ENCODE results near the gene MGME1.
"Not testable (repeated sequence)": the region's sequence is repeated elsewhere in the genome, so short reads cannot be mapped to it uniquely, and the experiment has no call there.

The MGME1 gene

DNA sequence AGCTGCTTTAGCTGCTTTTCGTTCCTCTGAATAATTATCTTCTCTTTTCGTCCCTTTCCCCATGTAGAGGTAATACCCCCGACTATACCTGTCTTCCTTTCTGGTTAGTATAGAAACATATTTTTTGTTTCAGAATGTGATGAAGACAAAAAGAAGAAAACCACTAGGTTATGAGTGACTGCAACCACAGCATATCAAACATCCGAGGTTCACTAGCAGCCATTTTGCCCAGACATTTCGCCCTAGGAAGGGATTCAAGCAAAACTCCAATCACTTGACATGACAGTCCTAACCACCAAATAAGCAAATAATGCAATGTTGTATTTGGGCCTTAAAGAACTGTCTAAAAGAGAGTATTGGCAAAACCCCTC lies 9.6 kb upstream of the MGME1 start:
- no peak for DNase-seq (ENCODE audit: low read depth in 2 of 2)

DNA sequence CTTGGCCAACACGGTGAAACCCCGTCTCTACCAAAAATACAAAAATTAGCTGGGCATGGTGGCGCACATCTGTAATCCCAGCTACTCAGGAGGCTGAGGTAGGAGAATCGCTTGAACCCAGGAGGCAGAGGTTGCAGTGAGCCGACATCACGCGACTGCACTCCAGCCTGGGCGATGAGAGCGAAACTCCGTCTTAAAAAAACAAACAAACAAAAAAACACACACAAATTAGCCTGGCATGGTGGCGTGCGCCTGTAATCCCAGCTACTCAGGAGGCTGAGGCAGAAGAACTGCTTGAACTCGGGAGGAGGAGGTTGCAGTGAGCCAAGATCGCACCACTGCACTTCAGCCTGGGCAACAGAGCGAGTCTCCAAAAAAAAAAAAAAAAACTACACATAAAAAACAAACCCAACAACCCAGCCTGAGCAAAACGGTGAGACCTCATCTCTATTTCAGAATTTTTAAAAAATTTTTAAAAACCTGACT lies 8.4 kb upstream of the MGME1 start:
- not testable (repeated sequence) for DNase-seq (ENCODE audit: low read depth in 2 of 2)

DNA sequence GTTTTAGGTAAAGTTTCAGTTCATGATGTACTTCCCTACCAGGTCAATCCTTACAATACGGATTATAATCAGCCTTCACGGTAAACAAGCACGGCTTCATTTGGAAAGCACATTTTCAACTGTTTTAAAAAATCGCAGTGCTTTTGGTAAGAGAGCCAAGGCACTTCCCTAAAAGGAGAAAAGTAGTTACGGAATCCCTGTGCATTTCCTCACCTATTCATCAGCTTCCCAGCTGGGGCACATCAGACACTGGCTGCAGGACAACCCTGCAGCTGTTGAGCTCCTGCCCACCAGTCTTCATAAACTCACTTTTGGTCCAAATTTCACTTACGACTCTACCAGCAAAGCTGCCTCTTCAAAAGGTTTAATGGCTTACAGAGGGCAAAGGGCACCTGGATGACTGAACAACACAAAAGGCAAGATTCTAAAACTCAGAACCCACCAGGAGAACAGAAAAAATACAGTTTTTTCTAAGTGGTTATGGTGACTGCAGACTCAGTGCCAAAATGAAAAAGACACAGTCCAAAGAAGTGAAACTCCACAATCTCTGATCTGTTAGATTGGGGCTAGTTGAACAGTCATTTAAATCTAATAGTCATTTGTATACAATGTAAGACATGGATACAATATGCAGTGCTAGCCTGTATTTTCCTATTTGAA lies 7.8 kb upstream of the MGME1 start:
- no peak for DNase-seq (ENCODE audit: low read depth in 2 of 2)

DNA sequence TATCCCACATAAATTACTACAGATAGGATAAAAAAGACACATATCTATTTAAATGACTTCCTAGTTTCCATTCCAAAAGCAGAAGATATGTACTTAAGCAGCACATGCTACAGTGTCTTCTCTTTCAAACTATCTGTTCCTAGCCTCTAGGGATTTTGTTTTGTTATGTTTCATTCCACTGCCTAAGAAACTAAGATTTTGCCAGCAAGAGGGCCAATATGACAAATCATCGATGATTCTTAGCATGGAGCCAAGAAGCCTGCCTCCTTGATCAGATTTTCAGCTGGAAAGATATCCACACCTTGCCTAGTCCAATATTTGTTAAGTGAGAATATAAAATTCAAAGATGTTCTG lies 7.3 kb upstream of the MGME1 start:
- no peak for DNase-seq (ENCODE audit: low read depth in 2 of 2)

DNA sequence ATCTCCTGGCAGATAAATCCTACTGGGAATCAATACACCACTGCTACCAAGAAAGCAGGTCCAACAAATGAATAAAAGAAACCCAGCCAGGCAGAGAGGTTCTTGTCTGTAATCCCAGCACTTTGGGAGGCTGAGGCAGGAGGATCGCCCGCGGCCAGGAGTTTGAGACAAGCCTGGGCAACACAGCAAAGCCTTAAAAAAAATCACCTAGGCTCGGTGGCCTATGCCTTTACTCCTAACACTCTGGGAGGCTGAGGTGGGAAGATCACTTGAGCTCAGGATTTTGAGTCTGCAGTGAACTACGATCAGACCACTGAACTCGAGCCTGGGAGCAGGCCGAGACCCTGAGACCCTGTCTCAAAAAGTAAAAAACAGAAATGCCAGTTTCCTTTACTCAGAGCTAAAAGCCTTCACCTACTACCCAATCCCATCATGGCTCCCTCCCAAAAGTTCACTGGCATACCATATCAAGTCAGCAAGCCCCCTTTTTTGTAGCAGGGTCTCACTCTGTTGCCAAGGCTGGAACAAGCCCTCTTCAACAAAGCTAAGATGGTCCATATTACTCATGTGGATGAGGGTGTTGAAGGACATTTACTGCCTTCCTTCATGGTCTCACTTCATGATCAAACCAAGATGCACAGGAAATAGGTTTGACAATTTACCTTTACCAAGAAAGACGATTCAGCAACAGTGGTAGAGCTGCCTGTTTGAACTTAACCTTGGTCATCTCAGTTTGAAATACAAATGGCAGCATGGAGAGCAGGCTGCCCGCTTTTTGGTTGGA lies 5.5 kb upstream of the MGME1 start:
- no peak for DNase-seq (ENCODE audit: low read depth in 2 of 2)

DNA sequence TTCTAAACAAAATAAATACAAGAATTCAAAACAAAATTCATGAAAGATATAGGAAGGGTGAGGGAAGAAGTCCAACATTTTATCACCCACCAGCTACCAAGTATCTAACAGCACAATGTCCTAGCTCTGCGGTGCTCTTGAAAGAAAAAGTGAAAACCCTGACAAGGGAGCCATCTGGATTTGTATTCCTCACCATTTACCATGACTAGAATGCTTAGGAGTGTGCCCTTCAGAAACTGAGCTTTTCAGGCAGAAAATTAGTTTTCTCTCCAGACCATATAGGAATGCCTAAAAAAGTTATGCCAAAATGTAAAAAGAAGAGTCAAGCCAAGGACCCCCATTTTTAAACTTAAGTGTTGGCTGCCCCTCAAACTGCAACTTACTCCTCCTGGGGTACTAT lies 4.7 kb upstream of the MGME1 start:
- DNase-seq (ENCODE audit: low read depth in 2 of 2), result no peak

DNA sequence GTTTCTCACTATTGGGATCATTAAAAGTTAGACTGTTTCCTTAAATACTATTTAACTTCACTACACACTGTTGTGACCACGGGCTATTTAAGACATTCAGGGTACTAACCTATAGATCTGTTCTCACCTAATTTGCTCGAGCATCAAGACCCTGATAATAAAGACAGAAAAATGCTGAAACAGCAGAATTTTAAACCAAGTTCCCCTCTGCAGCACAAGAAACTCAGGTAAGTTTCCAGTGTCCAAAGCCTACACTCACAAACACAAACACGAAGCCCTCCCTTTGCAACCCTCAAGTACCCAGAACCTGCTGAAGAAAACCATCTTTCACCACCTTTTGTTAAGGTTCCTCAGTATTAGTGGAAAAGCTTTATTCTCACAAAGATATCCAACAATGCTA lies 4.2 kb upstream of the MGME1 start:
- DNase-seq (ENCODE audit: low read depth in 2 of 2), result no peak

DNA sequence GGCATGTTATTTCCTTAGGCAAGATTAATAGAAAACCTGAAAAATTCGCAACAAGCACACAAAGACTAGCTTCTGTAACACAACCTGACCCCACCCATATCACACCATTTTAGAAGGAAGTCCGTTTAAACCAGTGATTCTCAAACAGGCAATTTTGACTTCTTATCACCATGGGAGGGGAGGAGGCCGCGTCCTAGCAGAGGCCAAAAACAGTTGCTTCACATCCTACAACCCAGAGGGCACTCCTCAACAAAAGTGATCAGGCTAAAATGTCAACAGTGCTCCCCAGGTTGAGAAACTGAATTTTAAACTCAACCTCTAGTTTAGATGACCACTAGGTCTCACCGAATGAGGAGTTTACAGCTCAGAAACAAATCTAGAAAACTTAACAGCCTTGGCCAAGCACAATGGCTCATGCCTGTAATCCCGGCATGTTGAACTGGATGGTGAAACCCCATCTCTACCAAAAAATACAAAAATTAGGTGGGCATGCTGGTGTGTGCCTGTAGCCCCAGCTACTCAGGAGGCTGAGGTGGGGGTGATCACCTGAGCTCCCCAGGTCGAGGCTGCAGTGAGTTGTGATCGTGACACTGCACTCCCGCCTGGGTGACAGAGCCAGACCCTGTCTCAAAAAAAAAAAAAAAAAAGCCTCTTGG lies 3.6 kb upstream of the MGME1 start:
- DNase-seq (ENCODE audit: low read depth in 2 of 2), result no peak

DNA sequence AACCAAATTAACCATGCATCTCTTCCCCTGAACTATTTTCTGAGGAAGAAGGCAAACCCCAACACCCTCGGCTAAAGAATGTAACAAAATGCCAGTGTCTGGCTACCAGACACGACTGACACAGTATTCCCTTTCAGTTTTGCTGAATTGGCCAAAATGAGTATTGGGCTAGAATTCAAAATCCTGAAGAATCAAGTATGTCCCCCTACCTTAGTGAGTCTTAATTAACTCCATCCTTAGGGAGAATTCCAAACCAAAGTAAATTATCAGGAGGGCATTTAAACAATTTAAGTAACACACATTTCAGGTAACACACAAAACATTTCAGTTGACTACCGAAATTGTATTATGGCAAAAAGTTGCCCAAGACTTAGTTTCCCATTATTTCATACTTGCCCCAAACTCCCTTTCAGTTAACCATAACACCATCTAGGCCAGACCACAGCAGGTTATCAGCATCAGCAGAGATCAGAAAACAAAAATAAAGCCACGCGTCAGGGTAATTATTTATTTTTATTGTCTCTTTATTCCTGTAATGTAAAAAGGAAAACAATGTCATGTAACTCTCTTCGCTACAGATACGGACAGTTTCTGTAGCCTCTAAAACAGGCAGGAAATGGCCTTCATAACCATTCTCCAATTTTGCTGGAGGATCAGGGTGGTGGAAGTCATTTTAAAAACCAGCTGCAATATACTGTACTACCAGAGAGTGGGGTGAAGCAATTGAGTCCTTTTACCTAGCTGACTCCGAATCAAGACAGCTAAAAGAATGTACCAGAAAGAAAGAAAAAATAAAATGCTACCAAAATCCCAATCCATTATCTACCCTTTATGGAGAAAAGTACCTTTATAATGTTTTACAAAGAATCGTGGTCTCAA lies 2.1 kb upstream of the MGME1 start:
- no peak for DNase-seq (ENCODE audit: low read depth in 2 of 2)

DNA sequence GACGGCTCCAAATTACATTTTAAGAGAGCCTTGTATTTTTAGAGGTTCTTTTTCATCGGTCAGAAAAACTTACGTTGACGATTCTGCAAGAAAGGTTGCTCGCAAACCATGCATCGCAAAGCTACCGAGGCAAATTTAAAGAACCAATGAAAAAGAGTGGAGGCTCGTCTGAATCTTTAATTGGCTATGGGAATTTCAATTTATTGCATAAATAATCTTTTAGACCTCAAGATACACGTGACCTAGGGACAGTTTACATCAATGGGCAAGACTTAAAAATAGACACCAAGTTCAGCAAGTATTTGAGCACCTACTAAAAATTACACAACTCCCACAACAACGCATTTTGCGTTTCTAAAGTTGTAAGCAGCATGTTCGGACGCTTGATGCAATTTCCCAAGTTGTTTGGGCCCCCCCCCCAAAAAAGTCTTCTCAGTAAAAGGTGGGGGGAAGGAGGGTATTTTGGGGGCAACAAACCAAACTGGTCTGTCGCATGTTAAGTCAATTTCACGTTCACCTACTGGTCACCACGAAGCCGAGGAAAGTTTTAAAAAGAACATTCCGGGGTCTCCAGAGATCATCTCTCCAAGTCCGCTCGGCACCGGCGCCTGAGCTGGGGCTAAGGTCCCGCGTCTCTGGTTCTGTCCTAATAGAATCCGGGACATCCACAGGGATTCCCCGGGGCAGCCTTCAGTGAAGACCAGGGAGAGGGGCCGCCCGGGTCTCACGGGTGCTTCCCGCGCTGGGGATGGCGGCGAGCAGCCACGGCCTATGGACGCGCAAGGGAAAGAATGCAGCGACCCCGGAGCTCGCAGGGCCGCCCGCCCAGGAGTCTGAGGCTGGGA lies 1.1 kb upstream of the MGME1 start:
- DNase-seq (ENCODE audit: low read depth in 2 of 2), result peak in 1 of 2 donors; percentile 9

DNA sequence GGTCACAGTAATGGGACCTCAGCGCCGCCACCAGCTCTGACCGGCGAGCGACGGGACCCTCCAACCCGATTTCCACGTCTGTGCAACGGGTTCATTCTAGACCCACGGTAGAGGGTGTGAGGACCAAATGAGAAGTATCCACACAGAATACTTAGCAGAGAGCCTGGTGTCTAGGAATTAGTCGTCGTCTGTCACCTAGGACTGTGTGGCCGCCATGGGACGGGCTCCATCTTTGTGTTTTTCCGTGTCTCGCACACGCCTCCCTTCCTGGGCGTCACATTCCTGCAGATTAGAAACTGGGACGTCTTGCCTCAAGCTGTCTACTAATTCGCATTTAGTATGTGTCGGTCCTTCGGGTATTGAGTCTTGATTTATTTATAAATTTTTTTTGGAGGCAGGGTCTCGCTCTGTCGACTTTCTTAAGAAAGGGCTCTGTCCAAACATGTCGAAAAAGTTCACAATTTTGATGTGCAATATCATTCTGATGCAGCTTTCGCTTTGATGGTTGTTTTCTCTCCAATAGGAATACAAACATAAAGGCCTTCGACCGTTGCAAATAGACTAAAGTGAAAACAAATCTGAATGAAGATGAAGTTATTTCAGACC lies 563 bp downstream of the MGME1 start:
- peak in 1 of 2 donors; percentile 20 for DNase-seq (ENCODE audit: low read depth in 2 of 2)

DNA sequence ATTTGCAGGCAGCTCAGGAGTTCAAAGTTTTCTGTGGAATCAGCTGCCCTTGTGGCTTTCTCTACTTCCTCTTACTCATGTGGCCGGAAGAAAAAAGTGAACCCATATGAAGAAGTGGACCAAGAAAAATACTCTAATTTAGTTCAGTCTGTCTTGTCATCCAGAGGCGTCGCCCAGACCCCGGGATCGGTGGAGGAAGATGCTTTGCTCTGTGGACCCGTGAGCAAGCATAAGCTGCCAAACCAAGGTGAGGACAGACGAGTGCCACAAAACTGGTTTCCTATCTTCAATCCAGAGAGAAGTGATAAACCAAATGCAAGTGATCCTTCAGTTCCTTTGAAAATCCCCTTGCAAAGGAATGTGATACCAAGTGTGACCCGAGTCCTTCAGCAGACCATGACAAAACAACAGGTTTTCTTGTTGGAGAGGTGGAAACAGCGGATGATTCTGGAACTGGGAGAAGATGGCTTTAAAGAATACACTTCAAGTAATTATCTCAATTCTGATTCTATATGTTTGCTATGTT lies 1.1 kb downstream of the MGME1 start:
- no peak for DNase-seq (ENCODE audit: low read depth in 2 of 2)

DNA sequence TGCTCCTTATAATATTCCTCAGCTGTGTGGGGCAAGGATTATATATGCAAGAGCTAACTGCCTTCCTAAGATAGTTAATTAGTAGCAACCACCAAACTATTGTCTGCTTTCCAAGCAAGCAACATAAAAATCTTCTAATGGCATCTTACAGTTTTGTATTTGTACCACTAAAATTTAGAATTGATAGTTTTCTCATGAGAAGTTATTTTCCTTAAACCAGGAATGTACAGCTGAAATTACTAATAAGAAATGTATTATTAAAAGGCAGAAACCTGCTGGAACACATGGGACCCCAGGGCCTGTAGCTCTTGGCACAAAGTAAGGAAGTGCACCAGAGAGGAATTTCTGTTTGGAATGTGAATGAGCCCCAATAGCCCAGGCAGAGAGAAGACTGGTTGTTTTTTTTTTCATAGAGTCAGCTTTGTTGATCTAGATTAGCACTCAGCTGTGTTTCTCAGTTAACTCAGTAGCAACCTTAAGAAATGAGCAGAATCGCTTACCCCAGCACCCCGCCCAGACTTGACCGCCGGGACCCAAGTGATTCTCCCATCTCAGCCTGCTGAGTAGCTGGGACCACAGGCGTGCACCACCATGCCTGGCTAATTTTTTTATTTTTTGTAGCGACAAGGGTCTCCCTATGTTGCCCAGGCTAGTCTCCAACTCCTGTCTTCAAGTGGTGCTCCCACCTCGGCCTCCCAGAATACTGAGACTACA lies 2.6 kb downstream of the MGME1 start:
- no peak for DNase-seq (ENCODE audit: low read depth in 2 of 2)

DNA sequence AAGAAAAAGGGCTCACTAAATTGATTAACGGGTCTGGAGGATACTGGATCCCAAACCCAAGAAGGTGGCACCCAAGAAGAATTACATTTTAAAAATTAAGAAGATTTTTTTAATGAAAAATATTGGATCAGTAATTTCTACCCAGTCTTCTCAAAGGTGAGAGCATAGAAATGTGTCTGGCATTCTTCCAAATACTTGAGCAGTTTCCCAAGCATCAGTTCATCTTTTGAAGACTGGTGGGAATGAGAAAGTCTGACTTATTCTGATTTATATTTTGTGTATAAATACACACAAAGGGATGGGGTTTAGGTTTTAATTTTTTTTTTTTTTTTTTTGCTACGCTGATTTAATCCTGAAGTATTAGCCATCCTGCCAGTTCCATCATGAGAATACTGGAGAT lies 3.3 kb downstream of the MGME1 start:
- no peak for DNase-seq (ENCODE audit: low read depth in 2 of 2)

DNA sequence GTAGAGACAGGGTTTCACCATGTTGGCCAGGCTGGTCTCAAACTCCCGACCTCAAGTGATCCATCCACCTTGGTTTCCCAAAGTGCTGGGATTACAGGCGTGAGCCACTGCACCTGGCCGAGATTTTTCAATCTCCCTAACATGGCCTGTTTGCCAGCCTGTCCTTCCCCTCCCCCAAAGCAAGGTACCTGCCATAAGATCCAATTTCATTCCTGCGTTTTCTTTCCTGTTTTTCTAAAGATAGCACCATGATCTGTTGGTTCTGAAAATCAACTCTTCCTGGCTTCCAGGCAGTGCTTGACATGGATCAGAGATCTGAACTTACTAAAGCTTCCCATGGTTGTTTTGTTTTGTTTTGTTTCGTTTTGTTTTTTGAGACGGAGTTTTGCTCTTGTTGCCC lies 7.5 kb downstream of the MGME1 start:
- no peak for DNase-seq (ENCODE audit: low read depth in 2 of 2)

DNA sequence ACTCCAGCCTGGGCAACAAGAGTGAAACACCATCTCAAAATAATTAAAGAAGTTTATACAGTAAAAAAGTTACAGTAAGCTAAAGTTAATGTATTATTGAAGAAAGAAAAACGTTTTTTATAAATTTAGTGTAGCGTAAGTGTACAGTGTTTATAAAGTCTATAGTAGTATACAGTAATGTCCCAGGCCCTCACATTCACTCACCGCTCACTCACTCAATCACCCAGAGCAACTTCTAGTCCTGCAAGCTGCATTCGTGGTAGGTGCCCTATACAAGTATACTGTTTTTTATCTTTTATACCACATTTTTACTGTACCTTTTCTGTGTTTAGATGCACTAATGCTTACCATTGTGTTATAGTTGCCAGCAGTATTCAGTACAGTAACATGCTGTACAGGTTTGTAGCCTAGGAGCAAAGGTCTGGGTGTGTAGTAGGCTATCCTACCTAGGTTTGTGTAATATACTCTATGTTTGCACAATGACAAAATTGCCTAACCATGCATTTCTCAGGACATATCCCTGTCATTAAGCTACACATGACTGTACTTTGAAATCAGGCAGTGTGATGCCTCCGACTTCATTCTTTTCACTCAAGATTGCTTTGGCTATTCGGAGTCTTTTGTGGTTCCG lies 16.7 kb downstream of the MGME1 start:
- no peak for DNase-seq (ENCODE audit: low read depth in 2 of 2)

DNA sequence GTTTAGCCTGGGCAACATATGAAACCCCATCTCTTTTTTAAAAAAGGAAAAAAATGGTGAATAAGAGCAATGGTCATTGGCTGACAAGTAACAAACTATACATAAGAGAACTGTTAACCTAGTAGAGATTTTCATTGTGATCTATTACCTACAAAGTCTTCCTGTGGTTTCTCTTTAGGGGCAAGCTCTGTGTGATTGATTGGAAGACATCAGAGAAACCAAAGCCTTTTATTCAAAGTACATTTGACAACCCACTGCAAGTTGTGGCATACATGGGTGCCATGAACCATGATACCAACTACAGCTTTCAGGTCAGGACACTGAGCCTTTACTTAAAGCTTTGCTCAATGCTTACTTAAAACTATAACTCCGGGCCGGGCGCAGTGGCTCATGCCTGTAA lies 19.2 kb downstream of the MGME1 start:
- no peak for DNase-seq (ENCODE audit: low read depth in 2 of 2)

DNA sequence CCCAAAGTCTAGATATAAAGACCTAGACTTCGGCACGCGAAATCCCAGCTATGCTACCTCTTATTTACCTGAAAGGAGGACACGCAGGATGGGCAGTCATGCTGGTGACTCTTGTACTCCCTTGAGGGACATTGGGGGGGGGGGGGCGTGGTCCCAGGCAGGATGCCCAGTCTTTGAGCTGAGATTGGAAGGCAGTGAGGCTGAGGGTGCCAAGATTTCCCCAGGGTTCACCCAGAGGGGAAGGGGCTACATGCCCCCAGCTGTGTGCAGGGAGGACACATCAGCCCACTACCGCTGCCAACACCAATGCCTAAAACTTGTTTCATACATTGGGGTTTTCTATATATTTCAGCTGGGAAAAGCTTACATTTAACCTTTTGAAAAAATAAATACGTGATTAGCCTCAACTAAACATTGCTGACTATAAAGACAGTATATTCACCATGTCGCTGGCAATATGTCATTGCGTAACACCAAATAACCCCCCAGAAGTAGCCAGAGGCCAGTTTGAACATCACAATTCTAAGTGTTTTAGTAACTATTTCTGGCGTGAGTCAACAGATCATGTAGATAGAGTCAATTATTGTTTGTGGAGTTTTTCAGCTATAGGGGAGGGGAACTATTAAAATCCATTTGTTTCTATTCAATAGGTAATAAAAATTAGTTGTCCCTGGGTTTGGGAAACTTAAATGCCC lies 21.6 kb downstream of the MGME1 start:
- no peak for DNase-seq (ENCODE audit: low read depth in 2 of 2)

DNA sequence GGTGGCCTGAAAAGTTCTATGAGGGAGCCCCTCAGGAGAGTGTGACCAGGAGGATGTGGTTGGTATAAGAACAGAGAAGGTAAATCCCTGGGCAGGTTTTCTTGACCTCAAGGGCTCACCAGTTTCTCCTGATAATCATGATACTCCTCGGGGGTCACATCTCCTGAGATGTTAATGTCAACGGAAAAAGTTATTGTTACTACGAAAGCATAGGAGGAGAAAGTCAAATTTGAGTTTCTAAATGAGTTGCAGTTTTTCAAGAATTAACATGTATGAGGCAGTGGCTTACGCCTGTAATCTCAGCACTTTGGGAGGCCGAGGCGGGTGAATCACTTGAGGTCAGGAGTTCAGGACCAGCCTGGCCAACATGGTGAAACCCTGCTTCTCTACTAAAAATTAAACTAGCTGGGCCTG lies 23.4 kb downstream of the MGME1 start:
- DNase-seq (ENCODE audit: low read depth in 2 of 2), result peak; percentile 40 to 46
